ENCODE results near the gene RBM28.

Gene RBM28

DNA sequence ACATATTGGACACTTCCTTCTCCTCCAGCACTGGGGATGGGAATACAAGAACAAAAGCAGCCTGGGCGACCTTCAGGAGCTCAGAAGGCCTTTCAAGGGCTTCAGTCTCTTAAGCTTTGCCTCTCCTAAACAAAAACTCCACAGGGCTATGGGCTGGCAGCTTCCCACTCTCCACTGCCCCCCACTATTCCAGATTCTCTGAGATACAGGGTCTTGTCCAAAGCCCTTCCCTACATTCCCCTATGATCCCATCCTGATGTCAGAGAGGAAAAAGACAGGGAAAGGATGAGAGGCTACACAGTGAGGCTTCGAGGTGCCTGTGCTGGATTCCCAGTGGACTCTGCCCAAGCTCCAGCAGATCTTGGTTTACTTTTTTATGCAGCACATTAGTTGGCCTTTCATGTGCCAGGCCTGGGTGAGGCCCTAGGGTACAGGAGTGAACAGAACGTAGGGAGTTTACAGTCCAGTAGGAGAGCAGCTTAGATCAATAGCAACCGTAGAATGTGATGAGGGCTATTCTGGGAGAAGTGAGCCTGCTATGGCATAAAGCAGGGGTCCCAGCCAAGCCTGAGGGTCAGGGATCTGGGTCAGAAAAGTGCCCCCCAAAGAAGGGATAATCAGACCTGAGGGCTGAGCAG lies 69.3 kb downstream of the RBM28 start:
- TF ChIP-seq, protein P1, sequence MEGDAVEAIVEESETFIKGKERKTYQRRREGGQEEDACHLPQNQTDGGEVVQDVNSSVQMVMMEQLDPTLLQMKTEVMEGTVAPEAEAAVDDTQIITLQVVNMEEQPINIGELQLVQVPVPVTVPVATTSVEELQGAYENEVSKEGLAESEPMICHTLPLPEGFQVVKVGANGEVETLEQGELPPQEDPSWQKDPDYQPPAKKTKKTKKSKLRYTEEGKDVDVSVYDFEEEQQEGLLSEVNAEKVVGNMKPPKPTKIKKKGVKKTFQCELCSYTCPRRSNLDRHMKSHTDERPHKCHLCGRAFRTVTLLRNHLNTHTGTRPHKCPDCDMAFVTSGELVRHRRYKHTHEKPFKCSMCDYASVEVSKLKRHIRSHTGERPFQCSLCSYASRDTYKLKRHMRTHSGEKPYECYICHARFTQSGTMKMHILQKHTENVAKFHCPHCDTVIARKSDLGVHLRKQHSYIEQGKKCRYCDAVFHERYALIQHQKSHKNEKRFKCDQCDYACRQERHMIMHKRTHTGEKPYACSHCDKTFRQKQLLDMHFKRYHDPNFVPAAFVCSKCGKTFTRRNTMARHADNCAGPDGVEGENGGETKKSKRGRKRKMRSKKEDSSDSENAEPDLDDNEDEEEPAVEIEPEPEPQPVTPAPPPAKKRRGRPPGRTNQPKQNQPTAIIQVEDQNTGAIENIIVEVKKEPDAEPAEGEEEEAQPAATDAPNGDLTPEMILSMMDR (IDR thresholded peaks at IDR 0.05; ENCODE audit: low read depth, low read length) = no peak

DNA sequence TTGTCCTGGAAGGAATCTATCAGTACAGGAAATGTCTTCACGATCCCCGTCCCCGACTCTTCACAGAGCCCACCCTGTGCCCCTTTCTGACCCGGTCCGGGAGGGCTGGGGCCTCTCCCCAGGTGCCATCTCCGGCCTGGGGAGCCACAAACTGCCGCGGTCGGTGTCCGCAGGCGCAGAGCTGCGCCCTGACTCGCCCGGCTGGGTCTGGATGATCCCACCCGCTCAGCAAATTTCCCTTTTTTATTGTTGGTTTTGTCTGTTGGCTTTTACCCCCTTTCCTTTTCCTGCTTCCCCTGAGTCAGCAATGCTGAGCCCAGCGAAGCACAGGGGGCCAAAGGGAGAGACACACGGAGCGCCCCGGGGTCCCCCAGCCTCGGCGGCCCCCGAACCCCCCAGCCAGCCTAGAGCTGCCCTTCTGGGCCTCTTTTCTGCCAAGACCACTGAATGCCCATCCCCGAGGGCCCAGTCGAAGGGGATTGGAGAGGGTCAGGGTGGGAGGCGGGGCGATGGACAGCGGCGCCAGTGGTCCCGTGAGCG lies 71.7 kb downstream of the RBM28 start:
- TF ChIP-seq, protein P1 (IDR thresholded peaks at IDR 0.05; ENCODE audit: low read depth, low read length) = no peak
- H3K4me3 ChIP-seq (ENCODE audit: low read depth, low read length) = no peak overlapping the region

More for the DNA sequence above, 69.3 kb downstream of the RBM28 start:
- no peak overlapping the region for H3K4me3 ChIP-seq (ENCODE audit: low read depth, low read length)

DNA sequence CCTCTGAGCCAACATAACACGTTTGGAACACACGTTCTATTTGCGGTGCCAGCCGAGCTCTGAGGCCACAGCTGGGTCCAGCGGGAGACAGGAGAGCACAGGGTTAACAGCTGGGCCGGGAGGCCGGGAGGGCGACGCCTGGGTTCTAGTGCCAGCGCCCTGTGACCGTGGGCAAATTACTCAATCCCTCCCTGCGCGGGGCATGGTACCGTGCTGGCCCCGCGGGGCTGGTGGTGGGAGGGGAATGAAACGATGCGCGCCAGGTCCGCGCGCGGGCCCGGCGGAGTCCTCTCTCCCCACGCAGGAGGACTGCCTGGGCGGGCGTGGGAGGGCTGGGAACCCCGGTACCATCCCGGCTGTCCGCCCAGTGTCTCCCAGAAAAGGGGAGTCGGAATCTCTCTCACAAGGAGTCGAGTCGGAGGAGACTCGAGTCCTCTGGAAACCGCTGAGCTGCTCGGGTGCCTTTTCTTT lies 72.2 kb downstream of the RBM28 start:
- no peak overlapping the region for H3K4me3 ChIP-seq (ENCODE audit: low read depth, low read length)
- TF ChIP-seq, protein P1 (IDR thresholded peaks at IDR 0.05; ENCODE audit: low read depth, low read length) = no peak

DNA sequence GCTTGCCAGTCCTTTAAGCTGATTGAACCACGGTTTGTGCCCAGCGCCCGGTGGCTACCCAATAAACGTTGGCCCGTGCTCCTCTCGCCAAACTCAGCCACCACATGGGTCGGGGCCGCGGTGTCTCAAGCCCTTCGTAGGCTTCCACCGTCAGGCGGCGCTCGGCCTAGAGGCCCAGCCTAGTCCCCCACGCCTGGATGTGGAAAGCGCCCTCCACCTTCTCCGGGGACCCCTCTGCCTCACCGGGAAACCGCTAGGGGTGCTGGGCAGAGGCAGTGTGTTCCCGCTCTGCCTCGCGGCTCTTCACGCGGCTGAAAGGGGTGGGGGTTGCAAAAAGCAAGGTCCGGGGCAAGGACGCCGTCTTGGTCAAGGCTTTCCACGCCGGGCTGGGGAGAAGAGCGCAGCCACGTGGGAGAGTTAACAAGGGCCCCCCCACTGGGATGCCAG lies 72.9 kb downstream of the RBM28 start:
- H3K4me3 ChIP-seq (ENCODE audit: low read depth, low read length) = no peak overlapping the region
- TF ChIP-seq, protein P1 (IDR thresholded peaks at IDR 0.05; ENCODE audit: low read depth, low read length) = no peak

DNA sequence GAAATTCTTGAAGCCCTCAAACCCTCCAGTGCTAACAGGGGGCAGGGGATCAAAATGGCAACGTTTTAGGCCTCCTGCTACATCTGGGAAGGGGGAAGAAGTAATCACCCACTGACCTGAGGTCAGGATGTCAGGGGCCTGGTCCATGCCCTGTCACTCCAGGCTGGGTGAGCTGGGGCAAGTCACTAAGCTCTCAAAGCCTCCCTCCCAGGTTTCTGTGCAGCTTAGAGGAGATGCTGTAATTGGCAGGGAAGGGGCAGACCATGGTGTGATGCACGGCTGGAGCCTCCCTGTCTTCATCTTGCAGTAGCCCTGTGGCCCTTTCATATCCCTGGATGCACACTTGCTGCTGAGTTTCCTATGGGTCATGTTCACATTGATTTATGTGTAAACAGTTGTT lies 75.5 kb downstream of the RBM28 start:
- TF ChIP-seq, protein P1 (IDR thresholded peaks at IDR 0.05; ENCODE audit: low read depth, low read length) = no peak
- no peak overlapping the region for H3K4me3 ChIP-seq (ENCODE audit: low read depth, low read length)

DNA sequence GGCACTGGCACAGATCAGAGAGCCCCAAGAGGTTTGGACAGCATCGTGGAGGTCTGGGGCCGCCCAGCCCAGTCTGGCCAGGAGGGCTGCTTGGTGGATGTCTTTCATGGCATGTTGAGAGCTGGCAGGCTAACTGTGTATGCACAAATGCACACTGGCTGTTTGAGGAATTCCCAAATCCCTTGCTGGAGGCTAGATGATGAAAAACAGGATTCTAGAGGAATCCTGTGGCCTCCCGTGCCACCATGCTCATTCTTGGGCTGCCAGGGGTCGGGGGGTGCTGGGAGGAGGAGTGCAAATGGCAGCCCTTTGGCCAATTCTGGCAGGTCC lies 76.1 kb downstream of the RBM28 start:
- TF ChIP-seq, protein P1 (IDR thresholded peaks at IDR 0.05; ENCODE audit: low read depth, low read length) = no peak
- peak overlapping the region; percentile 40; the same call in 1 of the 2 replicates for H3K4me3 ChIP-seq (ENCODE audit: low read depth, low read length)

DNA sequence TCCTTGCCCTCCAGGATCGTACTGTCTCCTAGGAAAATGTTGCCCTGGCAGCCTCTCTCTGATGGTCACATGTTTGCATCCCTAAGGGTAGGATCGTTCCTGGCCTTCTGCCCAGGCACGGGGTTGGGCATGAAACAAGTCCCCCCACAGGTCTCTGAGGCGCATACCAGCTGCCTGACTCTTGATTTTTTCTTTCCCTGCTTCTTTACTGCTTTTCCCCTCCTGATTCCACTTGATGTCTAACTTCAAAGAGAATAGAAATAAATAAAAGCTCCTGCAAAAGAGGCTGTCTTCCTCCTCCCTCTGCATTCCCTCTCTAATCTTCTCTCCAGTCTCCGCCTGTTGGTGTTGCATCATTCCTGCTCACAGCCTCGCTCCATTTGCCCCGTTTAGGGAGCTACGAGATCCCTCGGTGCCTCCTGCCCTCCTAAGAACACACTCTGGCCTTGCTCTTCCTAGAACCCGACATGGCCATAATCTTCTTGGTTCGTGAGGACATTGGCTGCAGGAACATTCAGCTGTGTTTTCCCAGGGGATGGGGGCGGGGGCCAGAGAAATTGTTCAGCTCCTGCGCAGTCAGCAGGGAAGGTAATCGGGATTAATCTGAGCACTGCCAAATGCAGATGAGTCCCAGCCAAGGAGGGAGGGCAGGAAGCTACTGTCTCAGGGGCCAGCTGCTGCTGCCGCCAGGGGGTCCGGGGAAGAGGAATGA lies 76.7 kb downstream of the RBM28 start:
- H3K4me3 ChIP-seq (ENCODE audit: low read depth, low read length) = peak overlapping the region; percentile 40
- TF ChIP-seq, protein P1 (IDR thresholded peaks at IDR 0.05; ENCODE audit: low read depth, low read length) = 0 out of 2 replicates have a peak, but pooled peaks have one; percentile 8

Data from WI38 (cell line).